HCT116 (cell line): ENCODE results near the gene PDE4B. TPM values are rescaled to one million over a fixed set of nuclear protein-coding genes. Genes with fewer than 3 reads are reported as not detected.

Experiments used
- ATAC-seq: fragments of 200-7000 bp; cut with Tn5 transposase; 2 replicates; pipeline ENCODE4 v1.9.1; 2020; ENCODE audit warnings: mild to moderate bottlenecking, moderate library complexity
- BruUV-seq: library from RNA; stranded (reverse); fragments of 400-500 nt; replicated peaks from 2 replicates; lab custom pipeline; 2021; lab: Mats Ljungman, UMichigan
- CTCF ChIA-PET: fragments of 300-600 bp; sonication (Branson Sonifier 250); formaldehyde crosslinking; loops from one replicate; lab custom pipeline; 2021; ENCODE audit warnings: antibody characterized with exemption; lab: Charles Lee
- POLR2A ChIA-PET: fragments of 300-600, 350-600 bp; sonication (Branson Sonifier 250); formaldehyde crosslinking; loops from one replicate; lab custom pipeline; 2021; ENCODE audit warnings: antibody characterized with exemption; lab: Charles Lee
- RAD21 ChIA-PET, 2 experiments: fragments of 300-600 bp; sonication (Branson Sonifier 250); formaldehyde crosslinking; loops; one replicate each; lab custom pipeline; 2023; ENCODE audit warnings: low total read pairs in 2 of 2; ENCODE audit not compliant: uncharacterized antibody in 2 of 2, unreplicated experiment in 2 of 2, low non-redundant PET in 1 of 2; lab: Charles Lee
- DNase-seq: peaks from one replicate; pipeline ENCODE4 v3.0.0-alpha.2; 2010; ENCODE audit warnings: low read depth, low spot score
- H2AFZ ChIP-seq: fragments of 200-600 bp; shearing (Covaris generic), sonication (generic); 2 replicates; pipeline ENCODE4 v1.6.1; 2017; ENCODE audit warnings: low read depth, mixed run types, mixed read lengths, antibody characterized with exemption, low read length; ENCODE audit not compliant: poor library complexity, severe bottlenecking
- H3K27ac ChIP-seq: 2 replicates; pipeline ENCODE4 v1.5.1; 2012; ENCODE audit warnings: low read depth, low read length
- H3K27me3 ChIP-seq: fragments of 200-600 bp; sonication (generic); 2 replicates; pipeline ENCODE4 v1.6.1; 2016; ENCODE audit warnings: mixed run types, low read length, mixed read lengths; ENCODE audit not compliant: insufficient read depth
- H3K36me3 ChIP-seq, 2 experiments: fragments of 200-500 bp in 1 of 2; fragments of 200-600 bp in 1 of 2; sonication (Bioruptor generic) in 1 of 2; sonication (generic) in 1 of 2; 2 replicates each; pipeline versions ENCODE4 v1.5.1 to v1.6.1; 2014 to 2016; ENCODE audit warnings: low read length in 2 of 2, inconsistent platforms in 1 of 2, mixed read lengths in 1 of 2, mixed run types in 1 of 2; ENCODE audit not compliant: insufficient read depth in 2 of 2, control insufficient read depth in 1 of 2
- H3K4me1 ChIP-seq, 2 experiments: fragments of 200-600 bp in 1 of 2; sonication (generic) in 1 of 2; 2 replicates each; pipeline versions ENCODE4 v1.5.1 to v1.6.1; 2012 to 2017; ENCODE audit warnings: low read length in 2 of 2, inconsistent platforms in 1 of 2, mild to moderate bottlenecking in 1 of 2, mixed read lengths in 1 of 2, mixed run types in 1 of 2, moderate library complexity in 1 of 2; ENCODE audit not compliant: insufficient read depth in 2 of 2, control insufficient read depth in 1 of 2
- H3K4me2 ChIP-seq: fragments of 200-600 bp; sonication (generic); 2 replicates; pipeline ENCODE4 v1.6.1; 2017; ENCODE audit warnings: mixed run types, low read length, mixed read lengths
- H3K4me3 ChIP-seq, 2 experiments: fragments of 200-600 bp in 1 of 2; sonication (generic) in 1 of 2; replicated peaks in 1 of 2; 2 replicates each; pipeline ENCODE4 v1.5.1; 2011 to 2016; ENCODE audit warnings: low read length in 2 of 2, control low read depth in 1 of 2, low read depth in 1 of 2, mild to moderate bottlenecking in 1 of 2, mixed read lengths in 1 of 2, mixed run types in 1 of 2
- H3K79me2 ChIP-seq: fragments of 200-600 bp; sonication (generic); 2 replicates; pipeline ENCODE4 v1.6.1; 2017; ENCODE audit warnings: mild to moderate bottlenecking, mixed run types, low read length, moderate library complexity, mixed read lengths; ENCODE audit not compliant: insufficient read depth
- H3K9ac ChIP-seq: fragments of 200-600 bp; sonication (generic); 2 replicates; pipeline ENCODE4 v1.6.1; 2016; ENCODE audit warnings: low read length, mixed read lengths
- H3K9me2 ChIP-seq: fragments of 200-600 bp; sonication (generic), shearing (Covaris generic); 2 replicates; pipeline ENCODE4 v1.6.1; 2017; ENCODE audit warnings: mixed run types, mild to moderate bottlenecking, moderate library complexity; ENCODE audit not compliant: insufficient read depth
- H3K9me3 ChIP-seq, 2 experiments: fragments of 200-500 bp in 1 of 2; fragments of 200-600 bp in 1 of 2; sonication (Bioruptor generic) in 1 of 2; sonication (generic) in 1 of 2; 2 replicates each; pipeline ENCODE4 v1.6.1; 2014 to 2017; ENCODE audit warnings: low read length in 2 of 2, mixed read lengths in 2 of 2, inconsistent platforms in 1 of 2, low read depth in 1 of 2, mild to moderate bottlenecking in 1 of 2, mixed run types in 1 of 2, moderate library complexity in 1 of 2; ENCODE audit not compliant: control insufficient read depth in 1 of 2, insufficient read depth in 1 of 2
- H4K20me1 ChIP-seq: fragments of 200-600 bp; sonication (generic), shearing (Covaris generic); 2 replicates; pipeline ENCODE4 v1.6.1; 2017; ENCODE audit warnings: mixed run types, mild to moderate bottlenecking, moderate library complexity; ENCODE audit not compliant: insufficient read depth
- ATF3 ChIP-seq: IDR thresholded peaks from 2 replicates; pipeline ENCODE4 v1.6.1; 2012
- CEBPB ChIP-seq: IDR thresholded peaks from 2 replicates; pipeline ENCODE4 v1.6.1; 2012; ENCODE audit warnings: low read depth
- CTCF ChIP-seq, 3 experiments: fragments of 200-600 bp in 1 of 3; sonication (generic) in 1 of 3; IDR thresholded peaks in 2 of 3; conservative IDR thresholded peaks in 1 of 3; 2 replicates each; pipeline ENCODE4 v1.5.1; 2012 to 2017; ENCODE audit warnings: low read depth in 2 of 3, low read length in 2 of 3, antibody characterized with exemption in 1 of 3, borderline replicate concordance in 1 of 3, control low read depth in 1 of 3, mild to moderate bottlenecking in 1 of 3, mixed read lengths in 1 of 3, mixed run types in 1 of 3, moderate library complexity in 1 of 3; ENCODE audit not compliant: insufficient read depth in 1 of 3
- EZH2 ChIP-seq: fragments of 200-600 bp; sonication (generic); IDR thresholded peaks from 2 replicates; pipeline ENCODE4 v1.6.1; 2017; ENCODE audit warnings: antibody characterized with exemption, mixed run types
- EZH2phosphoT487 ChIP-seq: fragments of 200-600 bp; IDR thresholded peaks from 2 replicates; pipeline ENCODE4 v1.6.1; 2018; ENCODE audit warnings: antibody characterized with exemption, borderline replicate concordance
- FOSL1 ChIP-seq: IDR thresholded peaks from 2 replicates; pipeline ENCODE4 v1.6.1; 2012; ENCODE audit warnings: low read depth
- JUND ChIP-seq: IDR thresholded peaks from 2 replicates; pipeline ENCODE4 v1.6.1; 2012
- MAX ChIP-seq: IDR thresholded peaks from 2 replicates; pipeline ENCODE4 v1.6.1; 2012
- POLR2A ChIP-seq: IDR thresholded peaks from 2 replicates; pipeline ENCODE4 v1.7.0; 2011; ENCODE audit warnings: borderline replicate concordance; ENCODE audit not compliant: insufficient read depth, insufficient read length; ENCODE audit errors: extremely low read depth
- REST ChIP-seq: IDR thresholded peaks from 2 replicates; pipeline ENCODE4 v1.6.1; 2012; ENCODE audit warnings: low read depth
- SIN3A ChIP-seq: IDR thresholded peaks from 2 replicates; pipeline ENCODE4 v1.6.1; 2012; ENCODE audit warnings: low read depth
- SP1 ChIP-seq: IDR thresholded peaks from 2 replicates; pipeline ENCODE4 v1.6.1; 2012; ENCODE audit warnings: low read depth
- SRF ChIP-seq: IDR thresholded peaks from 2 replicates; pipeline ENCODE4 v1.6.1; 2012; ENCODE audit warnings: low read depth
- TCF7L2 ChIP-seq: IDR thresholded peaks from 2 replicates; pipeline ENCODE4 v1.7.0; 2011; ENCODE audit warnings: borderline replicate concordance, inconsistent platforms; ENCODE audit not compliant: insufficient read depth, insufficient read length; ENCODE audit errors: extremely low read depth
- ZBTB33 ChIP-seq: IDR thresholded peaks from 2 replicates; pipeline ENCODE4 v1.6.1; 2011; ENCODE audit warnings: mild to moderate bottlenecking, low read length, moderate library complexity; ENCODE audit not compliant: insufficient replicate concordance; ENCODE audit errors: extremely low read depth
- ZFX ChIP-seq: fragments of 450-650 bp; IDR thresholded peaks from 2 replicates; pipeline ENCODE4 v1.6.1; 2017
- ZNF274 ChIP-seq: fragments of 200-500 bp; sonication (Bioruptor generic); IDR thresholded peaks from 2 replicates; pipeline ENCODE4 v1.6.1; 2014; ENCODE audit warnings: mild to moderate bottlenecking, low read depth, low read length, inconsistent platforms
- intact Hi-C: fragments of 100-400 bp; cut with micrococcal nuclease; formaldehyde crosslinking; loops from 2 replicates; pipeline ENCODE4 v1.10.0; 2022
- total RNA-seq: library from RNA; stranded (reverse); gene quantifications from one replicate; pipeline ENCODE4 v1.2.1, GENCODE V29; 2021; ENCODE audit not compliant: unreplicated experiment

PDE4B gene
- total RNA-seq, 1 experiment from 2014 or later = 76.9 TPM

- ChIA-PET CTCF (no interaction called here), RAD21 (no interaction called here), POLR2A (no interaction called here)
- Histone ChIP-seq H3K4me2 (no peak overlapping the region), H3K9me2 (no peaks in the 10 kb centered on the region), H3K9ac (no peak overlapping the region), H2AFZ (no peak overlapping the region), H3K27ac (no peak overlapping the region), H3K27me3 (no peaks in the 10 kb centered on the region), H4K20me1 (no peaks in the 10 kb centered on the region), H3K4me1 (no peaks in the 10 kb centered on the region), H3K79me2 (no peaks in the 10 kb centered on the region), H3K4me3 (no peak overlapping the region), H3K36me3 (no peaks in the 10 kb centered on the region), H3K9me3 (no peaks in the 10 kb centered on the region)
- ATAC-seq = no peak
- no peak for TF ChIP-seq ZBTB33
- TF ChIP-seq TCF7L2 = no peak
- no peak for TF ChIP-seq CEBPB
- no peak for TF ChIP-seq MAX
- TF ChIP-seq POLR2A = no peak
- TF ChIP-seq EZH2 = no peak
- TF ChIP-seq FOSL1 = no peak
- no peak for TF ChIP-seq CTCF (IDR thresholded peaks at IDR 0.05 in 2 of 3, conservative IDR thresholded peaks at IDR 0.05 in 1 of 3; ENCODE audit: borderline replicate concordance in 1 of 3, insufficient read depth in 1 of 3, low read depth in 2 of 3, low read length in 2 of 3)
- no peak for TF ChIP-seq SIN3A
- TF ChIP-seq JUND = no peak
- TF ChIP-seq ZFX = no peak
- no peak for TF ChIP-seq REST
- no peak for TF ChIP-seq SRF
- no peak for TF ChIP-seq EZH2phosphoT487
- TF ChIP-seq SP1 = no peak
- no peak for TF ChIP-seq ZNF274
- TF ChIP-seq ATF3 = no peak
- intact Hi-C loops = no loop called here
- BruUV-seq = no TSS peak
- DNase-seq = no peak
Measured at GRCh38 chr1:65846866-65847265, 54.2 kb downstream of the PDE4B start.
